ENCODE measurements around the gene NYNRIN.

Gene NYNRIN

DNA sequence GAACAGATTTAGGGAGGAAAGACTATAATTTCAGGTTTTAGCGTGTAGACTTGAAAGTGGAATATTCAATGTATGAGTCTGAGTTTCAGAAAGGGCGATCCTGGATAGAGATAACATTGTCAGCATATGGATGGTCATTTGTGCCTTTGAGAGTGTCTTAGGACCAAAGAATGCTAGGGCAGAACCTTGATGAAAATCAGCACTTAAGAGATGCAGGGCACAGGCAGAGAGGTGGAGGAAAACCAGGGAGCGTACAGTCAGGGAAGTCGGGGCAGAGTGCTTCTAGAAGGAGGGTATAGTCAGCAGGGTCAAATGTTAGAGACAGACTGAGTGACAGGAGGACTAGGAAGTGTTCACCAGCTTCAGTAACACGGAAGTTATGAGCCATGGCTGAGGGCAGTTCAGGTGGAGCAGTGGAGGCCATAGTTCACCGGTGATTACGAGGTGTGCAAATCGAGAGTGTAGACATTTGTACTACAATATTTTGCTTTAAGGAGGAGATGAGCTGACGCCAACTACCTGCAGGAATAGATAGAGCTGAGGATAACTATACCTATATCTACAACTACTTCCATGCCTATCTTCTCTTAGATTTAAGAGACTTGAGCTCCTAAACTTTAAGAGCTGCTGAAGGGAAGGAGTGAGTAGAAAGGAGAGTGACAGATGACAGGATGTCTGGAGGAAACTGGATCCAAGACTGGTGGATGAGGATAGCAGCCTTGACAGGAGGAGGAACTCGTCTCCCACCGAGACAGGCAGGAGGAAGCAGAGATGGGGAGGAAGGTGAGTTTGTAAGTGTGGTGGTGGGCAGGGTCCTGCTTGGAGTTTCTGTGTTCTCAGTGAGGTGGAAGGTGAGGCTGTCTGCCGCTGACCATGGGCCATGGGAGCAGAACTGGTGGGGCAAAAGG, 24.1 kb downstream of the NYNRIN start:
- H3K4me2 ChIP-seq (ENCODE audit: low read length) = peak overlapping the region; percentile 58

GRCh38 chr14:24425704-24426103, 26.9 kb downstream of the NYNRIN start:
- Histone ChIP-seq H2AFZ (ENCODE audit: low read length) (no peak overlapping the region), H3K9me3 (ENCODE audit: low read length) (no peaks in the 10 kb centered on the region), H3K4me1 (ENCODE audit: insufficient read depth, low read length, severe bottlenecking) (peaks cover 45% of the 10 kb centered on the region), H3K79me2 (ENCODE audit: insufficient read depth, low read length) (no peaks in the 10 kb centered on the region), H3K27me3 (ENCODE audit: insufficient read depth, low read length) (no peaks in the 10 kb centered on the region), H3K27ac (ENCODE audit: low read depth, low read length, poor library complexity, severe bottlenecking) (no peak overlapping the region), H4K20me1 (ENCODE audit: insufficient read depth, low read length) (no peaks in the 10 kb centered on the region), H3K9me2 (ENCODE audit: low read depth, low read length) (no peaks in the 10 kb centered on the region), H3K36me3 (ENCODE audit: insufficient read depth, low read length) (no peaks in the 10 kb centered on the region), H3K4me2 (ENCODE audit: low read length) (no peak overlapping the region), H3F3A (ENCODE audit: insufficient read depth, low read length) (no peaks in the 10 kb centered on the region), H3K9ac (ENCODE audit: low read length) (no peak overlapping the region), H3K4me3 (ENCODE audit: low read depth, low read length, poor library complexity, severe bottlenecking) (no peak overlapping the region)
- TF ChIP-seq EZH2 (IDR thresholded peaks at IDR 0.05; ENCODE audit: borderline replicate concordance, low read length) = no peak
- no peak for TF ChIP-seq CTCF (IDR thresholded peaks at IDR 0.05; ENCODE audit: low read length)

More for the DNA sequence above, 24.1 kb downstream of the NYNRIN start:
- TF ChIP-seq EZH2 (IDR thresholded peaks at IDR 0.05; ENCODE audit: borderline replicate concordance, low read length) (no peak), CTCF (IDR thresholded peaks at IDR 0.05; ENCODE audit: low read length) (no peak)
- Histone ChIP-seq H3K27me3 (ENCODE audit: insufficient read depth, low read length) (no peaks in the 10 kb centered on the region), H3K79me2 (ENCODE audit: insufficient read depth, low read length) (no peaks in the 10 kb centered on the region), H3K4me1 (ENCODE audit: insufficient read depth, low read length, severe bottlenecking) (peaks cover 33% of the 10 kb centered on the region), H2AFZ (ENCODE audit: low read length) (no peak overlapping the region), H3K27ac (ENCODE audit: low read depth, low read length, poor library complexity, severe bottlenecking) (no peak overlapping the region), H4K20me1 (ENCODE audit: insufficient read depth, low read length) (no peaks in the 10 kb centered on the region), H3K9ac (ENCODE audit: low read length) (peak overlapping the region; percentile 33; the same call in 1 of the 2 replicates), H3K36me3 (ENCODE audit: insufficient read depth, low read length) (no peaks in the 10 kb centered on the region), H3K9me3 (ENCODE audit: low read length) (no peaks in the 10 kb centered on the region), H3K4me3 (ENCODE audit: low read depth, low read length, poor library complexity, severe bottlenecking) (peak overlapping the region; percentile 44), H3F3A (ENCODE audit: insufficient read depth, low read length) (no peaks in the 10 kb centered on the region), H3K9me2 (ENCODE audit: low read depth, low read length) (no peaks in the 10 kb centered on the region)

DNA sequence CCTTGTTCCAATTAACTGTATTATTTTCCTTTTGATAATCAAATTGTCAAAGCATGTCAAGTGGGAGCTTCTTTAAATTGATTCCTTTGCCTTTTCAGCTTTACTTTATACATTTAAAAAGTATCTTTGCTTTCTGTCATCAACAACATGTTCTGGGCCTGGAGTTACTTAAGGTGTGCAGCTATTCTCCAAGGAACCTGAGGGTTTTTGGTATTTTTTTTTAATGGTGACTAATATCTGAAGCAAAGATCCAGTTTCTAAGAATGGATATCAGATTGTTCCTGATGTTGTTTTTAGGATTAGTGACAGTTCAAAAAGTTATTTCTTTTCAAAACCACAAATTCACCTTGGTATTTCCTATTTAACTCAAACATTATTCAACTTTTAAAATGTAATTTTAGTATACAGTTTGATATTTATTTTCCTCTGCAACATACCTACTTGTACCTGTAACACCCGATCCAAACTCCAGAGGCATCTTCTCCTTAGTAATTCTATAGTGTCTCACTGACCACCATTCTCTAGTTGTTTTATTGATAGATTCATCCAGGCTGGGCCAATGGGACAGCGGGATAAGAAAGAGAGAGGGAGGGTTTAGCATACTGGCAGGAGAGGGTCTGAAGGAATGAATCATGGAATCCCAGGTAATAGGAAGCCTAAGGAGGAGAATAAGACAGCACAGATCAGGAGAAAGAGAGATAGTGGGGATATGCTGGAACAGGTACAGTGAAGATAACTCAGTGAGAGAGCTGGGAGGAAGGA, 27.5 kb downstream of the NYNRIN start:
- no peaks in the 10 kb centered on the region for H3K9me3 ChIP-seq (ENCODE audit: low read length)
- no peak for TF ChIP-seq EZH2 (IDR thresholded peaks at IDR 0.05; ENCODE audit: borderline replicate concordance, low read length)
- no peaks in the 10 kb centered on the region for H3K27me3 ChIP-seq (ENCODE audit: insufficient read depth, low read length)
- H2AFZ ChIP-seq (ENCODE audit: low read length) = no peak overlapping the region
- H3K36me3 ChIP-seq (ENCODE audit: insufficient read depth, low read length) = no peaks in the 10 kb centered on the region
- H3K4me2 ChIP-seq (ENCODE audit: low read length) = no peak overlapping the region
- H4K20me1 ChIP-seq (ENCODE audit: insufficient read depth, low read length) = no peaks in the 10 kb centered on the region
- H3K27ac ChIP-seq (ENCODE audit: low read depth, low read length, poor library complexity, severe bottlenecking) = no peak overlapping the region
- H3K4me1 ChIP-seq (ENCODE audit: insufficient read depth, low read length, severe bottlenecking) = peaks cover 51% of the 10 kb centered on the region
- H3K79me2 ChIP-seq (ENCODE audit: insufficient read depth, low read length) = no peaks in the 10 kb centered on the region
- H3K4me3 ChIP-seq (ENCODE audit: low read depth, low read length, poor library complexity, severe bottlenecking) = no peak overlapping the region
- H3F3A ChIP-seq (ENCODE audit: insufficient read depth, low read length) = no peaks in the 10 kb centered on the region
- H3K9ac ChIP-seq (ENCODE audit: low read length) = no peak overlapping the region
- no peaks in the 10 kb centered on the region for H3K9me2 ChIP-seq (ENCODE audit: low read depth, low read length)
